ENCODE data around the gene DNAJC7.
"Not testable (repeated sequence)": the region's sequence is repeated elsewhere in the genome, so short reads cannot be mapped to it uniquely, and the experiment has no call there.

DNA sequence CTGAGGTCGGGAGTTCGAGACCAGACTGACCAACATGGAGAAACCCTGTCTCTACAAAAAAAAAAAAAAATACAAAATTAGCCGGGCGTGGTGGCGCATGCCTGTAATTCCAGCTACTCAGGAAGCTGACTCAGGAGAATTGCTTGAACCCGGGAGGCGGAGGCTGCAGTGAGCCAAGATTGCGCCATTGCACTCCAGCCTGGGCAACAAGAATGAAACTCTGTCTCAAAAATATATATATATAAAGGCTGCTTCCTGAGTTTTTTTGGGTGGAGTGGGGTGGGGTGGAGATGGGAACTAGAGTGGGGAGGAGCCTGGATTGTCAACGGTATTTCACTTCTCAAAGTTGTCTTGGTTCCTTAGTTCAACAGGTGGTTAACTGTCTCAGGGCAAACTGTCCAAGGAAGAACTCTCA is 7.0 kb downstream of the DNAJC7 start:
- TF ChIP-seq, protein P1, sequence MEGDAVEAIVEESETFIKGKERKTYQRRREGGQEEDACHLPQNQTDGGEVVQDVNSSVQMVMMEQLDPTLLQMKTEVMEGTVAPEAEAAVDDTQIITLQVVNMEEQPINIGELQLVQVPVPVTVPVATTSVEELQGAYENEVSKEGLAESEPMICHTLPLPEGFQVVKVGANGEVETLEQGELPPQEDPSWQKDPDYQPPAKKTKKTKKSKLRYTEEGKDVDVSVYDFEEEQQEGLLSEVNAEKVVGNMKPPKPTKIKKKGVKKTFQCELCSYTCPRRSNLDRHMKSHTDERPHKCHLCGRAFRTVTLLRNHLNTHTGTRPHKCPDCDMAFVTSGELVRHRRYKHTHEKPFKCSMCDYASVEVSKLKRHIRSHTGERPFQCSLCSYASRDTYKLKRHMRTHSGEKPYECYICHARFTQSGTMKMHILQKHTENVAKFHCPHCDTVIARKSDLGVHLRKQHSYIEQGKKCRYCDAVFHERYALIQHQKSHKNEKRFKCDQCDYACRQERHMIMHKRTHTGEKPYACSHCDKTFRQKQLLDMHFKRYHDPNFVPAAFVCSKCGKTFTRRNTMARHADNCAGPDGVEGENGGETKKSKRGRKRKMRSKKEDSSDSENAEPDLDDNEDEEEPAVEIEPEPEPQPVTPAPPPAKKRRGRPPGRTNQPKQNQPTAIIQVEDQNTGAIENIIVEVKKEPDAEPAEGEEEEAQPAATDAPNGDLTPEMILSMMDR (IDR thresholded peaks at IDR 0.05) = not testable (repeated sequence)
- TF ChIP-seq POLR2A, EP300 (IDR thresholded peaks at IDR 0.05): not testable (repeated sequence)

Measured in stomach (tissue), 4 donors.